HEK293 (cell line): ENCODE results near the gene ARHGAP15.

Source experiments
- TCF7L2 ChIP-seq: IDR thresholded peaks from 2 replicates; pipeline ENCODE4 v1.6.1; 2011; ENCODE audit warnings: low read depth, mild to moderate bottlenecking, inconsistent platforms, low read length, moderate library complexity, borderline replicate concordance
- ZNF146 ChIP-seq: fragments of 450-650 bp; formaldehyde crosslinking; IDR thresholded peaks from 2 replicates; pipeline ENCODE4 v1.5.1; 2016; ENCODE audit warnings: missing biosample characterization, missing genetic modification characterization
- ZNF311 ChIP-seq: fragments of 450-650 bp; formaldehyde crosslinking; IDR thresholded peaks from 2 replicates; pipeline ENCODE4 v1.5.1; 2017; ENCODE audit warnings: missing biosample characterization, missing genetic modification characterization, borderline replicate concordance
- TF ChIP-seq, protein P1 (sequence below): fragments of 450-650 bp; formaldehyde crosslinking; IDR thresholded peaks from 2 replicates; pipeline ENCODE4 v1.5.1; 2016; ENCODE audit warnings: missing biosample characterization, missing genetic modification characterization

DNA sequence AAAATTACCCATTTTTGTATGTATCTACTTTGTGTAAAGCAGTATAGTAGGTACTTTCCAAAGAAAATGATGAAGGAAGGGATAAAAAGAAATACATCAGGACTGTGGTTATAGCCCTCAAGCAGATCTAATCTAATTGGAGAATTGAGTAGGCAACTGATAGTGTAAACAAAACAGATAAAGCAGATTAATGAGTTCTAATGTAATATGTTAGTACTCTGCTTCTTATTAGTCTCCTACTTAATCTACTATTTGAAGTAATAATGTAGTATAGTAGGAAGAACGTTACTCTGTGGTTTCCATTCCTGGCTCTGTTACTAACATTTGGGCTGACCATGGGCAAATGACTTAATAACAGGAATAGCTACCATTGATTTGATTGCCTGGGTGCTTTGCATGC is 250.7 kb downstream of the ARHGAP15 start:
- no peak for TF ChIP-seq ZNF146 (tag by site-specific recombination)
- TF ChIP-seq, protein P1, sequence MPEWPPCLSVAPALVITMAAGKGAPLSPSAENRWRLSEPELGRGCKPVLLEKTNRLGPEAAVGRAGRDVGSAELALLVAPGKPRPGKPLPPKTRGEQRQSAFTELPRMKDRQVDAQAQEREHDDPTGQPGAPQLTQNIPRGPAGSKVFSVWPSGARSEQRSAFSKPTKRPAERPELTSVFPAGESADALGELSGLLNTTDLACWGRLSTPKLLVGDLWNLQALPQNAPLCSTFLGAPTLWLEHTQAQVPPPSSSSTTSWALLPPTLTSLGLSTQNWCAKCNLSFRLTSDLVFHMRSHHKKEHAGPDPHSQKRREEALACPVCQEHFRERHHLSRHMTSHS: no peak
- TF ChIP-seq ZNF311 (tag by site-specific recombination): no peak
- TF ChIP-seq TCF7L2: no peak
